AML-193 (cell line): ENCODE measurements around the gene CHCHD10.

Source experiments
- DNase-seq, 2 experiments: peaks; one replicate each; lab custom pipeline; 2025; lab: John Stamatoyannopoulos, UW

The CHCHD10 gene

DNA sequence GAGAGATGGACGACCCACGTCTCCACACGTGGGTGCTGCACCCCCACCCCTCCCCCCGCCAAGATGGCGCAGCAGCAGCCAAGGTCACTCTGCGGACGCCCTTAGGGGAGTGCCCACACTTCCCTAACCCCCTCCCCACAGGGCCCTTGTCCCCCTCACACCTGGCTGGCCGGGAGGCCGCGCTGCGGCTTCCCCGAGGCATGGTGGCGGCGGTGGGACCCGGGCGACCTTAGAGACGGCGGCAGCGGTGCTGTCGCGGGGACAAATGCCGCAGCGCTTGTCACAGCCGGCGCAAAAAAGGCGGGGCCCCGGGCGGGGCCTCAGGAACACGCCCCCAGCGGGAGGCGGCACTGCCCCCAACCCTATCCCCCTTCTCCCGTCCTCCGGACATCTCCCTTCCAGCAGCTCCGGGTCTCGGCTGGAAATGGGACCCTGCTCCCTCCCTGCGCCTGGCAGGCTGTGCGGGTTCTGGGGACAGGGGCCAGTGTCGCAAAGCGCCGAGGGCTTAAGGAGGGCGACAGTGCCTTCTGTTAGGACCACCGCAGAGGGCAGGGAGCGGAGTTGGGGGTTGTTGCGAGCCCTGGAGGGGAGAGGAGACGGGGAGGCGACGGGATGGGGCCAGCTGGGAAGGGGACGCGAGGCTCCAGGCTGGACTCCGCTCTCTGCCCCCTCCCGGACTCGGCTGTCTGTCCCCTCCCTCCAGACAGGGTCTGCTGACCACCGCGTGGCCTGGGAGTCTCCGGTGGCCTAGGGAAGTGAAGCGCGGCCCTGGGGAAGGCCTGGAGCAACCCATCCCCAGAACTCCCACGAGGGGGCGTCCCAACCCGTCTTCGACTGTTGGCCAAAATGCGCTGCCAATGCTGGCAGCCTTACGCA is at the start of gene CHCHD10:
Gene CHCHD10 (minus strand): TSS at position 300 of the 876 bp plus-strand sequence. CDS start 98 bp downstream, at position 202.
- peak; percentile 64 to 66 for DNase-seq

- no peak for DNase-seq
Measured at GRCh38 chr22:23817146-23817545, 49.4 kb upstream of the CHCHD10 start.

GRCh38 chr22:23816156-23816976 is 48.6 kb upstream of the CHCHD10 start:
- no peak for DNase-seq

DNA sequence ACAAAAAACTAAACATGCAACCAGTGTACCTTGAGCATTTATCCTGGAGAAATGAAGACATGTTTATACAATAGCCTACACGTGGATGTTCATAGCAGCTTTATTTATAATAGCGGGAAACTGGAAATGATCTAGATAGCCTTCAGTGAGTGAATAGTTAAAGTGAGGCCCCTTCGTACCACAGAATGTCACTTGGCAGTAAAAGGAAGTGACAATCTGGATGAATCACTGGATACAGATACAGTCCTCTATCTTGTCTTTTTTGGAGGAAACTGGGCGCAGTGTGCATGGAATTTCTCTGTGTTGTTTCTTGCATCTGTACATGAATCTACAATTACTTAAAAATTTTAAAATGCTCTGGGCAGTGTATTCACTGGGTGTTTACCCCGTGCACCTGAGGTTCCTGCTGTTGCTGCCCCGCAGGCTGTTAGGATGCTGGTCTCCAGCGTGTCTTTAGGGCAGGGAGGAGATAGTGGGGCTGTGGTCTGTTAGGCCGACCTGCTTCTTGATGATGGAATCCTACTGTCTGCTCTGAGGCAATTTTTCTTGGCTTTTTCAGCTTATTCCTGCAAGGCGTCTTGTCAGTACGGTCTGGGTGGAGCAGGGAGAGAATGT is 47.9 kb upstream of the CHCHD10 start:
- no peak for DNase-seq

- no peak for DNase-seq
Measured at GRCh38 chr22:23812378-23812777, 44.6 kb upstream of the CHCHD10 start.

GRCh38 chr22:23806837-23807236 is 39.1 kb upstream of the CHCHD10 start:
- DNase-seq: no peak

DNA sequence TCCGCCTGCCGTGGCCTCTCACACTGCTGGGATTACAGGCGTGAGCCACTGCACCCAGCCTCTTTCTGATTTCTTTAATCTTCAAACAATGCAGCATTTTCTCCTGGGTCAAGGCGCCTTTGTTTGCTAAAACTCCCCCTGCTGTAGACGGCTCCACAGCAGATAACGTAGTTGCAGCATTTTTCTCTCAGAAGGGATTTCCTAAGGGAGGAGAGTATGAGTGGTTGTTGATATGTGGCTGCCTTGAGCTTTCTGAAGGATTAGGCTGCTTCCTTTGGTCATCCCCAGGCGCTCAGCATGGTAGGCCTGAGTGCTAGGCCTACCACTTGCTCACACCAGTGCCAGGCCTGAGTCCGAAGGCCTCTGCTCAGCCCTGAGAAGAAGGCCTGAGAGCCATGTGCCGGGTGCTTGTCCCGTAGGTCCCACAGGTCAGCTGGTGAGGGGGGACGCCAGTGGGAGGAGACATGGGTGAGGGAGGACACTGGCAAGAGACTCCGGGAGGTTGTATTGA is 37.1 kb upstream of the CHCHD10 start:
- no peak for DNase-seq

- DNase-seq: no peak
Measured at GRCh38 chr22:23803001-23803819, 35.4 kb upstream of the CHCHD10 start.

DNA sequence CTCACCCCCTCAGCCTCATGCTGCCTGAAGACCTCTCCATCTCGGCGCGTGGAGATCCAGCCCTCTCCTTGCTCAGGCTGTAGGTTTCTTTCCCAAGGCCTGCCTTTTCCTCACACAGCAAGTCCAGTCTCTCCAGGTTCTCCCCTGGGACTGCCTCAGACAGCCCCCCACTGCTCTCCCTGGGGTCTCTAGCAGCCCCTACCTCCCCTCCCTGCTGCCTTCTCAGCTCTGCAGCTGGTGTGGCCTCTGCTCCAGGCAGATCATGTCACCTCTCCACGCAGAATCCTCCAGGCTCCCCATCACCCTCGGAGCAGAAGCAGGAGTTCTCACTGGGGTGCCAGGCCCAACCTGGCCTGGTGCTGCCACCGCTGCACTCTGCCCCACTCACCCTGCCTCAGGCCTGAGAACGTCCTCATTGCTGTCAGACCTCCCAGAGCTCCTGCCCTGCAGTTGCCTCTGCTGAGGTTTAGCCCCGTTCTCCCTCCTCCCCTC is 34.2 kb upstream of the CHCHD10 start:
- no peak for DNase-seq

GRCh38 chr22:23801238-23801821 is 33.6 kb upstream of the CHCHD10 start:
- no peak for DNase-seq

DNA sequence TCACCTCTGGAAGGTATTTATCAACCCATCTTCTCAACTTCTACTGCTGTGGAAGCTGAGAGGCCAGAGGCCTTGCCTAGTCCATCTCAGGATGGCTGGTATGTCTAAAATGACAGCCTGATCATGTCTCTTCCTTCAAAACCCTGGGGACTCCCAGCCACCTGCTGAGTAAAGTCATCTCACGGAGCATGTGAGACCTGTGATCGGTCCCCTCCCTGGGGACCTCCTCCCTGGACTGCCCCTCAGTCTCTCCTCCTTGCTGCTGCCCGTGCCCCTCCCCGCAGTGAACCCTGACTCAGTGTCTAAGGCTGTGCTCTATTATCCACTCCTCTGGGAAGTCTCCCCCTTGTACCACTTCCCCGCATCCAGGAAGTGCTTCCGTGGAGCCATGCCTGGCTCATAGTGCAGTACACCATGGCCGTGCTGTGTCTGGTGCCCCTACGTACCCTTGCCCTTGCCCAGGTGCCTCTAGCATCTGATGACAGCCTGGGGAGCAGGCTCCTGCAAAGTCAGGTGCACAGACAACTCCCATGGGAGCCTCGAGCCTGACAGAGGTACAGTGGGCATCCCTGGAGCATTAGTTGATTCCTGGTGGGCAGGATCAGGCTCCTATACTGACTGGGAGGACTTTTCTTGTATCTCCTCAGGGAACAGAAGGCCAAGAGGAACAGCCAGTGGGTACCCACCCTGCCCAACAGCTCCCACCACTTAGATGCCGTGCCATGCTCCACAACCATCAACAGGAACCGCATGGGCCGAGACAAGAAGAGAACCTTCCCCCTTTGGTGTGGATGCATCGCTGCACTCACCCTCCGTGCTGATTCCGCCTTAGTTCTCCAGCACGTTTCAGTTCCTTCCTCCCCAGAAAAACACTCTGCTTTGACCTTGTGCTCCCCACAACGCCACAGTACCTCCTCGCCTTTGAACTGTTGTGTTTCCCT is 32.8 kb upstream of the CHCHD10 start:
- DNase-seq: no peak

DNA sequence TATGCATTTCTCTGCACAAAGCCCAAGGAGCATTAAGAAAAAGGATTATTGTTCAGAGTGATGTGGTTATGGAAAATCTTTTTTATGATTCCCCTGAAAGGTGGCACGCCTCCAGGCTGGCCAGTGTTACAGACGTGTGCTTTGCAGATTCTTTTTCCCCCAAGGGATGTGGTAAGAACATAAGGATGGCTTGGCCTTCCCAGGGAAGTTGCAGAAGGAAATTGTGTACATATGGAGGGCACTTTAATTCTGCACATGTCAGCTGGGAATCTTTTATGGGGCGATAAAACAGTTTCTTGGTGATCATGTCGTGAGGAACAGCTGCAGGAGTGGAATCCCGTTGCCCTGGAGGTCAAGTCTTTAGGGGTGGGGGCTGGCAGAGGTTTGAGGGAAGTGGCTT is 28.7 kb upstream of the CHCHD10 start:
- DNase-seq: no peak

GRCh38 chr22:23793326-23793725 is 25.6 kb upstream of the CHCHD10 start:
- DNase-seq: no peak

DNA sequence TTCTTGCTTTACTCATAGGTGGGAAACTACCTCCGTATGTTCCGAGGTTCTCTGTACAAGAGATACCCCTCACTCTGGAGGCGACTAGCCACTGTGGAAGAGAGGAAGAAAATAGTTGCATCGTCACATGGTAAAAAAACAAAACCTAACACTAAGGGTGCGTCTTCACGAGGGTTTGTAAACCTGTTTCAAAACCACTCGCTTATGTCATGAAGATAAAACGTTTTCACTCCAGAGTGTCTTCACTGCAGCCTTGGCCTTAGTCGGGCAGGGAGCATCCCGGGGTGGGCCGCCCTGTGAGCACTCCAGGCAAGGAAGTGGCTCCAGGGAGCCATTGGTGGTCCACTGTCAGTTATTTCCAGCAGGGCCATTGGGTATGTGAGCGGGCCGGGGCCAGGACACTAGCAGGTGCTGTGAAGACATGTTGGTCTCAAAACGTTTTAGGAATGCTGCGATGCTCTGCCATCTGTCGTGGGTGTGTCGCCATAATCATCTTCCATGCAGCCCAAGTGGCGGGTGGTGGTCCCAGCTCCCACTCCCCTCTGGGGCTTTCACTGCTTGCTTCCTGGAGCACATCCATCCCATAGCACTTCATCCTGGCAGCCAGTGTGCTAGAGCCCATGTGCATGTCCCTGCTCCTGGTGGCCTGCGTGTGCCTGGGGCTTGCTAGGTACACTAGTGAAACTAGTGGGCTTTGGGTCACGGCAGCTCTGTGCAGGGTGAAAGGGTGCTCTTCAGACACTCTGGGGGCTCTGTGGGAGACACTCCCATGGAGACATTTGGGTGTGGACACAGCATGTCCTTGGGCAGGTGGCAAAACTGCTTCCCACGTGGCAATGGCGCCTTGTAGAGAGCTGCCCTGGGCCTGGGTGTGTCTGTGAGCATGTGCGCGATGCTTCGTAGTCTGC is 24.2 kb upstream of the CHCHD10 start:
- no peak for DNase-seq

GRCh38 chr22:23790819-23791737 is 23.3 kb upstream of the CHCHD10 start:
- DNase-seq: no peak

DNA sequence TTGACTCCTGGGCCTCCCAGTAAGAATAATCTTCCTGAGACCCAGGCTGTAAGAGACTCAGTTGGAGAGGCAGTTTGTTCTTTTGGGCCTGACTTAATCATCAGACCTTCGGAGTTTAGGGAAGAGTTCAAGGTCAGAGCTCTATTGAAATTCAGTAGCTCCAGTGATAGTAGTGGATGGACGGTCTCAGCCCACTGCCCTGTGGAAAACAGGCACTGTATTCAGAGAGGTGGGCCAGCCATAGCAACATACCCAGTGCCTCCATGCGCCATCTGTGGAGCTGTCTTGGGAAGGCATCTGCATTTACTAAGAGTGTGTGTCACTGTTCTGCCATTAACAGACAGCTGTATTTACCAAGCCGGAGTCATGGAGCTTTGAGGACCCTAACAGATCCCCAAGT is 21.9 kb upstream of the CHCHD10 start:
- no peak for DNase-seq

DNA sequence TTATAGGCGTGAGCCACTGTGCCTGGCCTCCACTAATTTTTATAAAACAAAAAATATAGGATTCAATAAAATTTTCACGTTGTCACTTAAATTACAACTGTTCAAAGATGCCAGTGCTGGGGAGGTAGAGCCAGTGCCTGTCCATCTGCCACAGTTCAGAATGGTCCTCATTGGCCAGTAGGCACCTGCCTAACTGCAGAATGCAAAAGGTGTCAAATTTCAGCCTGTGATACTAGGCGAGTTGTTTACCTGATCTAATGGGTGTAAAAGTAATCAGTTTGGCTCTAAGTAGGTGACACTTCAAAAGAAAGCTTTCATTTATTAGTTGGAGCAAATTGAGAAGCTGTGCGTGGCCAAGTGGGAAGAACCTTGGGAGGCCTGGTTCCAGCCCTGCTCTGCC is 21.3 kb upstream of the CHCHD10 start:
- no peak for DNase-seq

DNA sequence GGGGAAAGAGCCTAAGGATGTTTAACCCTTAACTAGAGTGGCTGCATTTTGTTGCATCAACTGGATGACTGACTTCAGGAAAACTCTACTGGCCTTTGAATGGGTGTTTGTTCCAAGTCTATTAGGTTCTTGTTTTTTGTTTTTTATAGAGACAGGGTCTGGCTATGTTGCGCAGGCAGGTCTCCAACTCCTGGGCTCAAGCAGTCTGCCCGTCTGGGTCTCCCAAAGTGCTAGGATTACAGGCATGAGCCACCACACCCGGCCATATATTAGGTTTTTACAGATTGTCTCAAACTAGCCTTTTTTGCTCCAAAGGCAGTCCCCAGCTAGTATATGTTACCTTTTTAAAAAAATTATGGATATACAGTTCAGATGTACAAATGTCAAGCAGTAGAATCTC is 20.1 kb upstream of the CHCHD10 start:
- no peak for DNase-seq
